HG02588 (cell line): ENCODE data around the gene COG4.
"Not testable (repeated sequence)": the region's sequence is repeated elsewhere in the genome, so short reads cannot be mapped to it uniquely, and the experiment has no call there.

Source experiments
- ATAC-seq: cut with Tn5 transposase; IDR thresholded peaks from one replicate; pipeline ENCODE4 v1.9.1; 2021; ENCODE audit warnings: mild to moderate bottlenecking, moderate library complexity; ENCODE audit not compliant: unreplicated experiment

The COG4 gene

DNA sequence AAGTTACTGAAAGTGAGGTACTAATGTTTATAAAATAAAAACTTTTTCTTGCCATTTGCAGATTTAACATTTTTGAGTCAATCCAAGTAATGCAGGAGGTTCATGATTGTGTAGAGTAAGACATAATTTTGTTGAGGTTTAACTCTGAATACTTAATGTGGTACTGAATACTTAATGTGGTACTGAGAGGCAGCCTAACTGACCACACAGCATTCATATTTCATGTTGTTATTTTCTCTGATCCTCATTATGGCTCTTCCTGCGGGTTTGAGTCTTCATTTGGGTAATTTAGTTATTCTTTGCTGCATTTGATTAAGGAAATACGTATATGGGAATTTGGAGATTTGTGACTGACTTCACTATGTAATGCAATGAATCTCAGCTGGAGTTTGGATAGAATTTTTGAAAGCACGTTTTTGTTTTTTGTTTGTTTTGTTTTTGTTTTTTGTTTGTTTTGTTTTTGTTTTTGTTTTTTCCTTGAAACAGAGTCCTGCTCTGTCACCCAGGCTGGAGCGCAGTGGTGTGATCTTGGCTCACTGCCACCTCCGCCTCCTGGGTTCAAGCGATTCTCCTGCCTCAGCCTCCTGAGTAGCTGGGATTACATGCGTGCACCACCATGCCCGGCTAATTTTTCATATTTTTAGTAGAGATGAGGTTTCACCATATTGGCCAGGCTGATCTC, 4.1 kb upstream of the COG4 start:
- no peak for ATAC-seq

DNA sequence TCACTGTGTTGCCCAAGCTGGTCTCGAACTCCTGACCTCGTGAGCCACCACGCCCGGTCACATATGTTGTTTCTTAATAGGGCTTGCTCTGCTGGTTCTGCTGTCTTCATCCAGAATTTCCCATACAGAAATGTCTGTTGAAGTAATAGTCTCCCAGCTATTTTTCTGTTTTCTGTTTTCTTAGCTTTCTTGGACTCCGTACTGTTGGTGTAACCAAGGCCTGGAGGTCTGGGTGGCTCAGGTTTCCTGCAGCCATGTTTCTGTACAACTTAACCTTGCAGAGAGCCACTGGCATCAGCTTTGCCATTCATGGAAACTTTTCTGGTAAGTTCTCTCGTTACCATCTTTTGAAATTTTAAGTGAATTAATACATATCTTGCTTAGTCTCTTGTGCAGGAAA, 3.0 kb upstream of the COG4 start:
- ATAC-seq, result no peak

DNA sequence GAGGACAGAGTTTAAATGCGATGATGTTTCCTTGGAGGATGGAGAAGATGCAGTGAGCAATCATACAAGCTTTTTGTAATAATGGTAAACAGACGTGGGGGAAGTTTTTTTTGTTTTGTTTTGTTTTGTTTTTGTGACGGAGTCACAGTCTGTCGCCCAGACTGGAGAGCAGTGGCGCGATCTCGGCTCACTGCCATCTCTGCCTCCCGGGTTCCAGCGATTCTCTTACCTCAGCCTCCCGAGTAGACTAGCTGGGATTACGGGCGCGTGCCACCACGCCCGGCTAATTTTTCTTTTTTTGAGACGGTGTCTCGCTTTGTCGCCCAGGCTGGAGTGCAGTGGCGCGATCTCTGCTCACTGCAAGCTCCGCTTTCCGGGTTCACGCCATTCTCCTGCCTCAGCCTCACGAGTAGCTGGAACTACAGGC, 1.1 kb upstream of the COG4 start:
- ATAC-seq, result not testable (repeated sequence)

DNA sequence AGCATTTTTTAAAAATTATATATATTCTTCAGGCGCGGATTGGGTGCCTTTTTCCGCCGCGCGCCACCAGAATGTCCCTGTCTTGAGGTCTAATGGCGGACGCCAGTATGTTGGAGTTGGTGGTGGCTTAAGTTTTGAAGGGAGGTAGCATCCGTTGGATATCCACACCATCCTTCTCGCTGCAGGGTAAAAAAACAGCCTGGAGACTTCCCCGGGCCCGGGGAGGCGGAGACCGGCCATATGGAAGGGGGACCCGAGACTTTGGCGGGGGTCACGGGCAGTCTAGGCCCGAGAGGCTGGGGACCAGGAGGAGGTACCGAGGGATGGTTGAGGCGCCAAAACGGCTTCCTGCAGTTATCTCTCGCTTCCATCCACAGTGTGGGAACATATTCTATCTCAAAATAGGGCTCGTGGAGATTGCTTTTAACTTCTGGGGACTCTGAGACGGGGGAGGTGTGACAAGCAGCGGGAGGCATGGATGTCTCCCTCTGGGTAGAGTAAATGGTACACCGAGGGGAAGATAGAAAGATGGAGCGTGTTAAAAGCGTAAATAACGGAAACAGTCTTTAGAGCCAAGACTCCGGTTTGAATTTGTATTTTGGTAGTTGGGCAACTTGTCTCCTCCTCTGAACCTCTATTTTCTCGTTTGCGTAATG, 517 bp upstream of the COG4 start, which contains the start of gene SF3B3:
Gene SF3B3 (plus strand): TSS at position 74 of the 656 bp plus-strand sequence. CDS start 2,841 bp downstream, outside the sequence.
- ATAC-seq, result peak; percentile 42

DNA sequence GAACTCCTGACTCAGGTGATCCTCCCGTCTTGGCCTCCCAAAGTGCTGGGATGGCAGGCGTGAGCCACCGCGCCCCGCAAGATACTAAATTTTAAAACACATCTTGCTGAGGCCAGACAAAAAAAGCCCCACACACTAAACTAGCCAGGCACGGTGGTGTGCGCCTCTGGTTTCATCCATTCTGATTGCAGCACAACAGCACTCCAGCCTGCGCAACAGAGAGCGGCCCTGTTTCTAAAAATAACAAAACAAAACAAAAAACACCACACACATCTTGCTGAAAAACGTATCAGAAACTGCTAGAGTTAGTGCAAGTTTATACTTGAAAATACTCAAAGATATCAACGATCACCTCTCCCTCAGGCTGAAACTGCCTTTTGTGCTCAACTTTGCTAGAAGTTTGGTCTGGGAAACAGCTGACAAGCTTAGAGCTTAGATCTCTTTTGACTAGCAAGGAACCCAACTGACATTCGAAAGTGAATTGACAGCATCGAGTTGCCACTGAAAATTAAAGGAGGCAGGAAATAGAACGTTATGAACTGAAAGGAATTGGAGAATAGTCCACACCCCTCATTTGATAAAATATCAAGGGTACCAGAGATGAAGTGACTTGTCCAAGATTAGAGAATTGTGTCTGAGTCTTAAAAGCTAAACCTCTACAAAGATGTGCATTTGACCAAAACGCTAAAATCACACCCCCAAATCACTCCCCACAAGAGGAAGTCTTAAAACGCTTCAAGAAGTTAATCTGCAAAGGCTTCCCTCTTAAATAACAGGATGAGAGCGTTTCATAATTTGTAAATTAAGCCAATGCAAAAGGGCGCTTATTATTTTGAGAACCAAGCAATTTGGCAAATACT, 908 bp downstream of the COG4 start:
- ATAC-seq, result no peak

DNA sequence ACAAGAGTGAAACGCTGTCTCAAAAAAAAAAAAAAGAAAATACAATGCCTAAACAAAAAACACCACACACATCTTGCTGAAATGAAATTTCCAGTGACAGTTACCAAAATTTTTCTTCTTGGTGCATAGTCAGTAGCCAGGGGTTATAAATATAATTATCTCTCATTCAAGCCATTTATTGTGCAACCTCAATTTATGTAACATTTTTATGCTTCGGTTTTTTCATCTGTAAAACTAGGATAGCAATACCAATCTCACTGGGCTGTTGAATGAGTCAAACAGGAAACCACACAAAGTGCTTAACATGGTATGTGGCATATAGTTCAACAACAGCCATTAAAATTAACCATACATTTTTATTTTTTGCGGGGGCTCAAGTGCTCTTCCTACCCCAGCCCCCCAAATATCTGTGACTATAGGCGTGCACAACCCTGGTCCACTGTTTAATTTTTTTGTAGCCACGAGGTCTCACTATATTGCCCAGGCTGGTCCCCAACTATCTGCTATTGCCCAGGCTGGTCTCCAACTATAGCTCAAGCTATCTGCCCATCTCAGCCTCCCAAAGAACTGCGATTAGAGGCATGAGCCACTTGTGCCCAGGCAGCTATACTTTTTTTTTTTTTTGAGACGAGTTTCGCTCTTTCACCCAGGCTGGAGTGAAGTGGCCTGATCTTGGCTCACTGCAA, 2.6 kb downstream of the COG4 start:
- no peak for ATAC-seq

DNA sequence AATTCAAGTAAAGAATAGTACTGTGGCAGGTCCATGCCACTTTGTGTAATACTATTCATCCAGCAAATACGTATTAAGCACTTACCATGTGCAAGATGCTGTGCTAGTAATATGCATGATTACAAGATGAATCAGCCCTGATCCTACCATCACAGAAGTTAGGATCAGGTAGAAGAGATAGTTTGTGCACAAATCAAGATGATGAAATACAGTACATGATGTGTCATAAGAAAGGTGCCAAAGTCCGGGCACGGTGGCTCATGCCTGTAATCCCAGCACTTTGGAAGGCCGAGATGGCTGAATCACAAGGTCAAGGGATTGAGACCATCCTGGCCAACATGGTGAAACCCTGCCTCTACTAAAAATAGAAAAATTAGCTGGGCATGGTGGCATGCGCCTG, 10.9 kb downstream of the COG4 start:
- ATAC-seq, result no peak

DNA sequence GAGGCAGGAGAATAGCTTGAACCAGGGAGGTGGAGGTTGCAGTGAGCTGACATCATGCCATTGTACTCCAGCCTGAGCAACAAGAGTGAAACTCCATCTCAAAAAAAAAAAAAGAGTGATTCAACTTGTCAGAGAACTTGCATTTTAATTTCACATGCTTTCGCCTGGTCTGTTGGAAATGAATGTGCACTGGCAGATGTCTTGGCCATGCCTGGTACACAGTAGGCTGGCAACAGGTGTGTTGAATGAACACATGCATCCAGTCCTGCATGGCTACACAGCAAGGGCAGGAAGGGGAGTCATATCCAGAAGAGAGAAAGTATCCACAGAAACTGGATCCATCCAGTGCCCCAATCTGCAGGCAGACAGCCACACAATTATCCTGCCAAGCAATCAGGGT, 11.5 kb downstream of the COG4 start:
- ATAC-seq, result no peak

DNA sequence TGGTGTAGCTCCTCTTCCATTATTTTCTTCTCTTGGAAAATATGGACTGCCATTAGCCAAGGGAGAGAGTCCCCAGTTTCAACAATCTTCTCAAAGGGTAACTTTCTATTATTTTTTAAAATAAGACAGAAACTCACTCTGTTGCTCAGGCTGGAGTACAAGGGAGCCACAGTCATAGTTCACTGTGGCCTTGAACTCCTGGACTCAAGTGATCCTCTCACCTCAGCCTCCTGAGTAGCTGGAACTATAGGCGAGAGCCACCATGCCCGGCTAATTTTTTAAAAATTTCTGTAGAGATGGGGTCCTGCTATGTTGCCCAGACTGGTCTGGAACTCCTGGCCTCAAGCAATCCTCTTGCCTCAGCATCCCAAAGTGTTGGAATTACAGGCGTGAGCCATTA, 13.1 kb downstream of the COG4 start:
- no peak for ATAC-seq

DNA sequence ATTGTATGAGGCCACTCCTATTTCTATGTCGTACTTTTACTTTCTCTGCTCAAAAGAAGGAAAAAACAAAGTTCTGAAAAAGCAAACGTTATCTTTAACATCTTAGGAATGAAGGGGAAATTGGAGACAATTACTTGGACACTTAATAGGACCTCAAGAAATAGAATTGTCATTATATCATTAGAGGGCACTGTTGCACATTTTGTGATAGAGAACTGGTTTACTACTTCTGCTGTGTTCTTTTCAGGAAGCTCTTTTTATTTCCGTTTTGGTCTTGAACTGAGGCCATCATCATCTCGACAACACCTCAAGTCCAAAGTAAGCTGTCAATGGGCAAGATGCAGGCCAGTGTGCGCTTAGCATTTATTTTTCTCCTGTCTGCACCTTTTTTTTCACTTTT, 14.6 kb downstream of the COG4 start:
- no peak for ATAC-seq

DNA sequence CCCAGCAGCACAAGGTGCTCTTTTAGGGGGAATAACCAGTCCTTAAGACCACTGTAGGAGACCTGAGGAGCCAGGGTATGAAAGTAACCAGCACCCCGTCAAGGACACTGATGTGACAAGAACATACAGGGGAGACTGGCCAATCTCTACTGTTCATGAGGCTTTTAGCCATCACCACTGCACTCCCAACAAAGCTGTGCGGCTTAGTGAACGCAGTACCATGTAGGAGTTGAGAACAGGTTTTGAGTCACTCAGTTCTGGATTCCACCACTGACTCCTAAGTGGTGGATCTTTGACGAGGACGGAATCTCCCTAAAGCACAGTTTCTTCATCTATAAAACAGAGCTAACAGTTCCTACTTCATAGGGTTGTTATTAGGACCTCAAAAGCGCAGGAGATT, 26.8 kb downstream of the COG4 start:
- peak; percentile 55 for ATAC-seq

DNA sequence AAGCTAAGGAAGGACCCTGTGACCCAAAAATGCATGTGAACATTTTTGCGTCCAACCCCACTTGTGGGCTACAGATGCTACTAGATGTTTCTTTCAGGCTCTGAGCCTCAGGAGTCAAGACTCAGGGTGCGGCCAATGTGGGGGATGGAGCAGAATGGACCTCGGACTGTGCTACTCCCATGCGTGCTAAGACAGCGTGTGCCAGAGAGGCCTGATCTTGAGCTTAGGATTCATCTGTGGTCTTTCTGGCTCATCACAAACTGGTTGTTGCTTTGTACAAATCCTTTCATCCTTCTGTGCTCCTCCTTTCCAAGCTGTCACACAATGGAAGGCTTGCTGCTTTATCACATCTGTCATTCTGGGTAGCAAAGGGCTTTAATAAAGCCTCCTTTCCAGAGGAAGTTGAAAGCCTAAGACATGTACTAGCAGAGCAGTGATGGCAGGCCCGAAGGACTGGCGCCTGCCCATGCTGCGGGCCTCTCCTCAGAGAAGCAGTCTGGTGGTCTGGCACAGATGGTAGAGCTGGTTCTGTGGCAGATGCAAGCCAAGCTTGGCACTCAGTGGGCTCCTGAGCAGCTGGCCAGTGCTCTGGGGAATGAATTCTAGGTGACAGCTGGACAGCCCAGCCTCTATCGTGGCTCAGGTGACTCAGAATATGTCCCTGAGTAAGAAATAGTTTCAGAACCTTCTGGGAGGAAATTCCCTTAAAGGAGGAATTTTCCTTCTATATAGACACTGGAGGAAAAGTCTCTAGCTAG, 27.8 kb downstream of the COG4 start:
- ATAC-seq, result no peak

DNA sequence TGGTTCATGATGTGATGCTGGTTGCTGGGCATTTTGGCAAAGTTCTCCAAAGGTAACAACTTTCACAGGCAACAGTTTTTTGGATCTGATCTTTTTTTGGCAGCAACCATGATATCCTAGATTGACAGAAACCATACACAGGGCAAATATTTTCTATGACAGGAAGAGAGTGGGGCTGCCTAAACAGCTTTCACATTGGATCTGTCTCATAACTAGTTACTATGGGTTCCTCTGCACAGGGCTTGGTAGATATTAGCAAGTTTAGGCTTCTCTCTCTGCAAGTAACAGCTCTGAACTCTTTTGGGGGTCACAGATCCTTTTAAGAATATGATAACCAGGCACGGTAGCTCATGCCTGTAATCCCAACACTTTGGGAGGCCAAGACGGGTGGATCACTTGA, 28.6 kb downstream of the COG4 start:
- ATAC-seq, result no peak

DNA sequence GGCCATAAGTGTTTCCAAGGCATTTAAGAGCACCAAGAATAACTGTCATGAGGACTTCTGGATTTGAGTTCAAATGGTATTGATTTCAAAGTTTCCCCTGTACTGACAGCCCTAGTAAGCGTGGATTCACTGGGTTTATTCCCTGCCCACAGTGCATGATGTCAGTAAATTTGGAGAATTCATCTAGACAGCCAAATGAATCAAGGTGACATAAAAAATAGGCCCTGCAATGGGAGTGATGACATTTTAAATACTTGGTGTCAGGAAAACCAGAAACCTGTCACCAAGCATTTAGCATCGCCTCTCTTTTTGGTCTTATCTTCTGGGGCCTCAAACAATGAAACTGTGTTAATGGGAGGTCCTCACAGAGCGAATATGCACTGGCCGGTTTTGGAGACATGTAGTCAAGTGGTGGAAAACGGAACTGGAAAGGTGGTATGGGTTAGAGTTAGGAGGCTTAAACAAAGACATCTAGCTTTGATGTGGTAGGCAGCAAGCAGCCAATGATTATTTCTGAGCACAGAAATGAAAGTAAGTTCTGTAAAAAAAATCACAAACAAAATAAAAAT, 29.1 kb downstream of the COG4 start:
- no peak for ATAC-seq

DNA sequence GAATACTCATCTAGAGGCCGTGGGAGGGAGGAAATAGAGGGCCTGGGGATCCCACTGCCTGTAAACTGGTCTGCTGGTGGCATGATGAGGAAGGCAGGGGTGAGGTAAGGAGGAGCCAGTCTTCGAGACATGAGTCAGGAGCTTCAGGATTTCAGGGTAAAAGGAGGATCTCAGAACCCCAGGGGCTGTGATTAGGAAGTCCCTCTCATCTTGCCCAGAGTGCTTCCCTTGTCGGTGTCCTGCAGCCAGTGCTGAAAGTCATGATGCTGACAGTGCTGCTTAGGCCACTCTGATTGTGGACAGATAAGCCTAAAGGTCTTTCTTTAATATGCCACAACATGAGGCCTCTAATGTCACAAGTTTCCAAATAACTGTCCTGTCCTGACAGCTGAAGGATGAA, 29.6 kb downstream of the COG4 start:
- ATAC-seq, result no peak

DNA sequence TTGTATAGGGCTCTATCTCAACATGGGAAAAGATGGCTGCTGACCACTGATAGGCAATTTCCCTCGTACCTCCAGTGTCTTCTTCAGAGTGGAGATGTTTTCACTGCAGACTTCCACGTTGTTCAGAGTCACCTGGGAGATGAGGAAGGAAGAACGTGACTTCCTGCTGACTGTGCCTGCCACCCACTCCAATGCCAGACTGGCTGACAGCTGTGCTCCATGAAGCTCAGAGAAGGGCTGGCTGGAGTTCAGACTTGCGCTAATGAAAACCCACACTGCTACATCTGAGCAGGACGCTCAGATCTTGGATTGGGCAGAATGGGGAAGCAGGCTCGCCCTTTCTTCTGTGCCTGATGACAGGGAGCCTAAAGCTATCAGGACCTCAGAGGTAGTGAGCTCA, 33.1 kb downstream of the COG4 start:
- ATAC-seq, result no peak

DNA sequence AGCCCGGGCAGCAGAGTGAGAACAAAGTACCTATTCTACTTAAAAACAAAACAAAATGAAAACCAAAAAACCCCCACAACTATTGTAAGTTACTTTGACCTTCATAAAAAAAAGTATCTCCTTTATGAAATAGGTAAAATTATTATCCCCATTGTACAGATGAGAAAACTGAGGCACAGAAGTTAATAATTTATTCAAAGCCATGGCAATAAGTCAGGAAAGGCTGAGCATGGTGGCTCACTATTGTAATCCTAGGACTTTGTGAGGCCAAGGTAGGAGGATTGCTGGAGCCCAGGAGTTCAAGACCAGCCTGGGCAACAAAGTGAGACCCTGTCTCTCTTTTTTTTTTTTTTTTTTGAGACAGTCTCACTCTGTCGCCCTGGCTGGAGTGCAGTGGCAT, 38.5 kb downstream of the COG4 start:
- ATAC-seq, result no peak

DNA sequence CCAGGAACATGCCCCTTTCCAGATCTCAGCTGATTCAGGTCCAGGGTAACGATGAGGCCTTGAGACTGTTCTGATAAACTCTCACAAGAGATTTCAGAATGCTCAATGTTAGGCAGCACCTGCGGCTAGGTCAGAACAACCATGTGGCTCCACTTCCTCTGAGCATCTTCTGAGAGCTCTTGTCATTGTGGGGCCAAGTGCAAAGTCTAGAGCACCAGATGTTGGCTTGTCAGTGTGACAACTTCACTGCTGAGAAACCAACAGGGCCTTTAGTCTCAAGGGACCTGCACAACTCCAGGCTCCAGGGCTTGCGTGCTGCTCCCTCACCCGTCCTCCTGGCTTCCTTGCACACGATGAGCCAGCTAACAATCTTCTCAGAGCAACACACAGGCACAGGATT, 39.9 kb downstream of the COG4 start:
- no peak for ATAC-seq

DNA sequence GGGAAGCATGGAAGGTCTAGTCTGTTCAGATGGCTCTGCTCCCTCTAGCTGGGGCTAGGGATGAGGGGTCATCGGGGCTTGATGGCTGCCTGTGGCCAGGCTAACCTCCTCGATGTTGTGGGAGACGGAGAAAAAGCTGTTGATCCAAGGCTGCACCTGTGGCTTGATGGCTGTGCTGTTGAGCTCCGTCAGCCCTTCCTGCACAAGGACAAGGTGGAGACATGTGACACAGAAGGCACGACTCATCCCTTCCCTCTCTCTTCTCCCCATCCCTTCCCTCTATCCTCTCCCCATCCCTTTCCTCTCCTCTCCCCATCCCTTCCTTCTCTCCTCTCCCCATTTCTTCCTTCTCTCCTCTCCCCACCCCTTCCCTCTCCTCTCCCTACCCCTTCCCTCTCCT, 40.7 kb downstream of the COG4 start:
- no peak for ATAC-seq

DNA sequence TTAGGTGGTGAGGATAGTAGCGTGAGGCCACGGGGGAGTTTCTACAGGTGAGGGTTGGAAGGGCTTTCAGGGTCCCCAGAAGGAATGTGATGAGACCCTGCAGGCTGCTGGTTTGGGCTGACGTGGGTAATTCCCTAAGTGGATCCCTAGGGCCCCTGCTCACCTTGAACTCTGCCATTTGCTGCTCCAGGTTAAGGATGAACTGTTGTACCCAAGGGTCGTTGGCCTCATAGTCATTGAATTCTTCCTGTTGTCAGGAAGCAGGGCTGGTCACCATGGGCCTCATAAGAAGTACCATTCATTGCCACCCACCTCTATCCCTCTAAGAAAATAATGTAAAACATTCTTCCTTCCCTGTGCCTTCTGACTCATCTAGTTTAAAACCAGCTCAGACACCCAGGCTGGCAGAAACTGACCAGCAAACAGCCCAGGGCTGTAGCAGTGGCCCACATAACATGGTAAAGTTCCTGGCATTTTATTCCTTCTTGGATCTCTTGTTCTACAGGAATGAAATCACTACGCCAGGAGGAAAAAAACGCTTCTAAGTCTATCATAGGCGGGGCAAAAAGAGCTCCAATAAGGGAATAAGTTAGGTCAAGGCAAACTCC, 41.3 kb downstream of the COG4 start:
- no peak for ATAC-seq
